A549 (cell line): ENCODE data around the gene ZNF605. TPM values are rescaled to one million over a fixed set of nuclear protein-coding genes. Genes with fewer than 3 reads are reported as not detected.
"Not testable (repeated sequence)": the region's sequence is repeated elsewhere in the genome, so short reads cannot be mapped to it uniquely, and the experiment has no call there.

Experiments used
- ATAC-seq, 2 experiments: fragments of 200-7000 bp in 1 of 2; fragments of >200 bp in 1 of 2; cut with Nextera tagmentation in 1 of 2; cut with Tn5 transposase in 1 of 2; 3 replicates each; pipeline versions ENCODE4 v1.8.0 to v1.9.1; 2018 to 2020; ENCODE audit warnings: mild to moderate bottlenecking in 1 of 2, moderate library complexity in 1 of 2
- CTCF ChIA-PET: fragments of 300-600 bp; sonication (Branson Sonifier 250); formaldehyde crosslinking; extraction: SDS; loops from one replicate; lab custom pipeline; 2021; ENCODE audit warnings: antibody characterized with exemption, inconsistent platforms; lab: Yijun Ruan, JAX
- POLR2A ChIA-PET: fragments of 350-600 bp; formaldehyde crosslinking; extraction: SDS; loops from one replicate; lab custom pipeline; 2021; ENCODE audit warnings: antibody characterized with exemption, inconsistent platforms; lab: Yijun Ruan, JAX
- DNase-seq, 2 experiments: peaks; one replicate each; pipeline versions ENCODE4 v3.0.0 to v3.0.0-alpha.2; 2011 to 2016; ENCODE audit warnings: low read depth in 1 of 2, low spot score in 1 of 2
- FAIRE-seq: peaks from 2 replicates; lab custom pipeline; 2011; peaks lifted over from hg19 to GRCh38; lab: Jason Lieb, UNC
- H3K27ac ChIP-seq, 2 experiments: fragments of >200 bp; sonication (Bioruptor Twin); formaldehyde crosslinking; 3 replicates each; pipeline ENCODE4 v1.5.1; 2016 to 2017
- H3K4me1 ChIP-seq: fragments of >200 bp; sonication (Bioruptor Twin); formaldehyde crosslinking; 3 replicates; pipeline ENCODE4 v1.6.1; 2016
- H3K4me2 ChIP-seq: fragments of >200 bp; sonication (Bioruptor Twin); formaldehyde crosslinking; 3 replicates; pipeline ENCODE4 v1.6.1; 2016
- H3K4me3 ChIP-seq: fragments of >200 bp; sonication (Bioruptor Twin); formaldehyde crosslinking; 3 replicates; pipeline ENCODE4 v1.5.1; 2016
- H3K9me3 ChIP-seq: fragments of >200 bp; sonication (Bioruptor Twin); formaldehyde crosslinking; 3 replicates; pipeline ENCODE4 v1.6.1; 2016
- BHLHE40 ChIP-seq: IDR thresholded peaks from 2 replicates; pipeline ENCODE4 v1.6.1; 2012; ENCODE audit warnings: low read depth, low read length, inconsistent platforms
- CBX2 ChIP-seq: fragments of 200-600 bp; sonication (generic); IDR thresholded peaks from 2 replicates; pipeline ENCODE4 v1.6.1; 2016; ENCODE audit warnings: low read depth, mild to moderate bottlenecking, borderline replicate concordance
- CEBPB ChIP-seq, 2 experiments: fragments of >200 bp in 1 of 2; sonication (Bioruptor Twin) in 1 of 2; formaldehyde crosslinking in 1 of 2; IDR thresholded peaks; 2 replicates each; pipeline ENCODE4 v1.6.1; 2012 to 2016
- CHD2 ChIP-seq: fragments of 150-350 bp; IDR thresholded peaks from 2 replicates; pipeline ENCODE4 v1.6.1; 2014; ENCODE audit warnings: low read length; ENCODE audit not compliant: partially characterized antibody
- E2F6 ChIP-seq: IDR thresholded peaks from 2 replicates; pipeline ENCODE4 v1.6.1; 2012; ENCODE audit warnings: low read depth, borderline replicate concordance
- EHF ChIP-seq: fragments of 250-450 bp; sonication (Bioruptor Pico); IDR thresholded peaks from 2 replicates; pipeline ENCODE4 v1.5.0; 2020; ENCODE audit warnings: mild to moderate bottlenecking
- EHMT2 ChIP-seq: fragments of 200-600 bp; sonication (generic); IDR thresholded peaks from 2 replicates; pipeline ENCODE4 v1.6.1; 2016; ENCODE audit warnings: antibody characterized with exemption, low read depth, mild to moderate bottlenecking, moderate library complexity
- FOSB ChIP-seq: fragments of 250-450 bp; sonication (Bioruptor Pico); IDR thresholded peaks from 2 replicates; pipeline ENCODE4 v1.5.0; 2020; ENCODE audit warnings: mild to moderate bottlenecking, moderate library complexity
- GATA3 ChIP-seq: IDR thresholded peaks from 2 replicates; pipeline ENCODE4 v1.6.1; 2012; ENCODE audit warnings: borderline replicate concordance
- KDM5A ChIP-seq: fragments of 200-600 bp; sonication (generic); IDR thresholded peaks from 2 replicates; pipeline ENCODE4 v1.6.1; 2016; ENCODE audit warnings: antibody characterized with exemption, mild to moderate bottlenecking
- MAFK ChIP-seq: fragments of 450-650 bp; IDR thresholded peaks from 2 replicates; pipeline ENCODE4 v1.6.1; 2014; ENCODE audit not compliant: partially characterized antibody
- MAX ChIP-seq: IDR thresholded peaks from 2 replicates; pipeline ENCODE4 v1.6.1; 2012
- MAZ ChIP-seq: fragments of 150-350 bp; IDR thresholded peaks from 2 replicates; pipeline ENCODE4 v1.6.1; 2014; ENCODE audit warnings: antibody characterized with exemption, low read depth, low read length, borderline replicate concordance
- PHF8 ChIP-seq: fragments of 200-600 bp; sonication (generic); IDR thresholded peaks from 2 replicates; pipeline ENCODE4 v1.6.1; 2016; ENCODE audit warnings: low read depth, mild to moderate bottlenecking, antibody characterized with exemption, moderate library complexity, borderline replicate concordance
- RAD21 ChIP-seq, 2 experiments: fragments of >200 bp in 1 of 2; sonication (Bioruptor Twin) in 1 of 2; formaldehyde crosslinking in 1 of 2; IDR thresholded peaks in 1 of 2; conservative IDR thresholded peaks in 1 of 2; 2 replicates in 1 of 2; 3 replicates in 1 of 2; pipeline ENCODE4 v1.6.1; 2012 to 2018; ENCODE audit warnings: inconsistent platforms in 1 of 2
- RCOR1 ChIP-seq: fragments of 150-350 bp; IDR thresholded peaks from 2 replicates; pipeline ENCODE4 v1.6.1; 2014; ENCODE audit warnings: antibody characterized with exemption, low read length, low read depth
- SREBF2 ChIP-seq: fragments of 450-650 bp; IDR thresholded peaks from 2 replicates; pipeline ENCODE4 v1.6.1; 2014; ENCODE audit warnings: mild to moderate bottlenecking, moderate library complexity
- TFCP2L1 ChIP-seq: fragments of 250-450 bp; sonication (Bioruptor Pico); IDR thresholded peaks from 2 replicates; pipeline ENCODE4 v1.5.0; 2021; ENCODE audit warnings: mild to moderate bottlenecking
- TP53 ChIP-seq: fragments of 250-450 bp; sonication (Bioruptor Pico); IDR thresholded peaks from 2 replicates; pipeline ENCODE4 v1.5.0; 2021; ENCODE audit warnings: mild to moderate bottlenecking, moderate library complexity
- USF2 ChIP-seq: fragments of 450-650 bp; IDR thresholded peaks from 2 replicates; pipeline ENCODE4 v1.6.1; 2014; ENCODE audit warnings: antibody characterized with exemption
- ZNF302 ChIP-seq: fragments of 250-450 bp; sonication (Bioruptor Pico); IDR thresholded peaks from 2 replicates; pipeline ENCODE4 v1.9.0; 2021; ENCODE audit warnings: inconsistent platforms, mild to moderate bottlenecking, moderate library complexity
- WGBS: methylation state at CpG from one replicate; pipeline ENCODE4 v1.1.6; 2017; ENCODE audit errors: missing lambda C conversion rate; 5-methylcytosine and 5-hydroxymethylcytosine counted together
- polyA plus RNA-seq, 4 experiments: library from polyadenylated mRNA; depleted of rRNA in 3 of 4; stranded (reverse); fragments of >200 nt; fragmentation: RNase III in 1 of 4; extraction: RNeasy Plus Mini Kit Qiagen cat#74134 plus additional on column Dnase treatment in 1 of 4; gene quantifications; 2 replicates in 3 of 4; 3 replicates in 1 of 4; pipeline ENCODE4 v1.2.3, GENCODE V29; 2011 to 2017

Gene ZNF605
- polyA plus RNA-seq, 2 of the 4 experiments (the other 2 are of a cell fraction): 5.6 to 18.2 TPM

GRCh38 chr12:132966676-132967415 lies 10.7 kb upstream of the ZNF605 start:
- Histone ChIP-seq H3K4me3 (no peak overlapping the region), H3K9me3 (peaks cover 75% of the 10 kb centered on the region), H3K27ac (no peak overlapping the region), H3K4me1 (no peaks in the 10 kb centered on the region), H3K4me2 (no peak overlapping the region)
- CTCF ChIA-PET: no interaction called here
- FAIRE-seq (no peak), DNase-seq (no peak), ATAC-seq (no peak)
- WGBS: 64% methylated on average over 5 of the region's 12 CpGs
- POLR2A ChIA-PET: no interaction called here
- no peak for TF ChIP-seq ZNF302 (CRISPR knock-in tag)
- no peak for TF ChIP-seq CEBPB (IDR thresholded peaks at IDR 0.05)
- TF ChIP-seq MAFK: no peak
- no peak for TF ChIP-seq RAD21 (conservative IDR thresholded peaks at IDR 0.05 in 1 of 2, IDR thresholded peaks at IDR 0.05 in 1 of 2)
- TF ChIP-seq PHF8: no peak

GRCh38 chr12:132965796-132966195 lies 9.7 kb upstream of the ZNF605 start:
- POLR2A ChIA-PET: no interaction called here
- no peak for DNase-seq
- TF ChIP-seq TP53 (CRISPR knock-in tag): no peak
- no peak for TF ChIP-seq KDM5A
- TF ChIP-seq CBX2: no peak
- no peak for TF ChIP-seq BHLHE40
- TF ChIP-seq, all 56 proteins: peak for 0
- no peak overlapping the region for H3K27ac ChIP-seq
- no peak for ATAC-seq
- CTCF ChIA-PET: no interaction called here
- WGBS: 85% methylated on average over 12 of the region's 12 CpGs
- no peak for FAIRE-seq
- H3K4me1 ChIP-seq: no peaks in the 10 kb centered on the region
- no peak overlapping the region for H3K4me3 ChIP-seq
- no peak overlapping the region for H3K4me2 ChIP-seq
- H3K9me3 ChIP-seq: peaks cover 79% of the 10 kb centered on the region

- TF ChIP-seq RAD21 (conservative IDR thresholded peaks at IDR 0.05 in 1 of 2, IDR thresholded peaks at IDR 0.05 in 1 of 2): peak in 1 of 2 experiments; percentile 51; a peak in 2 of 5 replicates
- H3K27ac ChIP-seq, ATAC-seq, H3K4me3 ChIP-seq, H3K4me2 ChIP-seq, CTCF ChIA-PET, FAIRE-seq, H3K4me1 ChIP-seq, POLR2A ChIA-PET: not testable (repeated sequence)
- peak in 1 of 2 experiments; percentile 56 for DNase-seq
- H3K9me3 ChIP-seq: peaks cover 82% of the 10 kb centered on the region
- 81% methylated on average over 10 of the region's 10 CpGs for WGBS
These were observed 7.8 kb upstream of the ZNF605 start for GRCh38 chr12:132963947-132964346.

GRCh38 chr12:132961790-132962189 lies 5.7 kb upstream of the ZNF605 start:
- POLR2A ChIA-PET, DNase-seq, H3K4me1 ChIP-seq, FAIRE-seq, ATAC-seq, H3K27ac ChIP-seq, H3K4me3 ChIP-seq, CTCF ChIA-PET, H3K4me2 ChIP-seq: not testable (repeated sequence)
- 92% methylated on average over 14 of the region's 14 CpGs for WGBS
- peaks cover 79% of the 10 kb centered on the region for H3K9me3 ChIP-seq

- no peak for TF ChIP-seq RCOR1
- TF ChIP-seq EHMT2: no peak
- no peak for TF ChIP-seq TFCP2L1 (CRISPR knock-in tag)
- no peak for TF ChIP-seq MAX
- TF ChIP-seq PHF8: peak; percentile 13; the same call in 1 of the 2 replicates
- no peak for TF ChIP-seq CHD2
- TF ChIP-seq SREBF2: no peak
- TF ChIP-seq EHF (CRISPR knock-in tag): no peak
- no peak for TF ChIP-seq CBX2
- TF ChIP-seq MAZ: no peak
- no peak for TF ChIP-seq GATA3
- TF ChIP-seq FOSB (CRISPR knock-in tag): no peak
- no peak for TF ChIP-seq MAFK
- TF ChIP-seq E2F6: peak; percentile 56; the same call in 1 of the 2 replicates
- TF ChIP-seq USF2: no peak
- TF ChIP-seq TP53 (CRISPR knock-in tag): 0 out of 2 replicates have a peak, but pooled peaks have one; percentile 38
- no peaks in the 10 kb centered on the region for H3K4me1 ChIP-seq
- DNase-seq (peak; percentile 21 to 65), ATAC-seq (peak; percentile 59 to 75), FAIRE-seq (no peak)
- 46% methylated on average over 30 of the region's 39 CpGs for WGBS
- CTCF ChIA-PET: no interaction called here
- H3K27ac ChIP-seq: peak overlapping the region; percentile 96 to 99
- POLR2A ChIA-PET: interaction anchor here (1.0 to 1.2 kb wide), 3 partner anchors 31 to 125 kb away, joined by 3 to 4 read pairs (median 3); partner anchors contain the start of genes CHFR and ZNF26
- H3K4me3 ChIP-seq: peak overlapping the region; percentile 83
- H3K4me2 ChIP-seq: peak overlapping the region; percentile 87
- peaks cover 72% of the 10 kb centered on the region for H3K9me3 ChIP-seq
These were observed 754 bp downstream of the ZNF605 start for GRCh38 chr12:132955094-132956010.
